ENCODE measurements around the gene AASS. TPM values are rescaled to one million over a fixed set of nuclear protein-coding genes. Genes with fewer than 3 reads are reported as not detected.

The AASS gene
- total and polyA plus RNA-seq, 2 experiments from 2014 or later = 368 to 789 TPM

DNA sequence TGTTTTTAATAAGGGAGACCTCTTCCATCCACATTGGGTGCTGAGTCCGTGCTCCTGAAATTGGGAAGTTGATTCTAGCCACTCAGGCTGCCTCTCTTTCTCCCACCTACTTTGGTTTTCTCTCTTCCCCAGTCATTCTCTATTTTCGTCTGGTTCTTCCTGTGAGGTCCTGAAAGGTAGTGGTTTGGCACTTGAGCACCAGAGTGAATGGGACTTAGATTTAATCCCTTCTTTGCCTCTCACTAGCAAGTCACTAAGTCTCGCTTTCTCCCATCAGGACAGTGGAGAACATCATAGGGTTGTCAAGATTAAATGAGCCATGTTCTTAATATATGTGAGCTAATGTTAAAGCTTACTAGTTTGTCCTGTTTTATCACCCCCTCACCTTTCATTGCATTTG, 4.0 kb upstream of the AASS start:
- Mint-ChIP-seq H3K36me3 (ENCODE audit: low read depth) (peaks cover 36% of the 10 kb centered on the region), H3K9me3 (peaks cover 9% of the 10 kb centered on the region; the same call in 2 of the 3 replicates), H3K27me3 (ENCODE audit: insufficient read depth, low read depth, poor library complexity) (peaks cover 6% of the 10 kb centered on the region), H3K4me3 (peak overlapping the region; percentile 25; the same call in 1 of the 3 replicates), H3K4me1 (peaks cover 57% of the 10 kb centered on the region), H3K27ac (peak overlapping the region; percentile 94)
- DNase-seq (ENCODE audit: low spot score) (peak; percentile 52), ATAC-seq (peak; percentile 12)
- TF ChIP-seq EZH2 (IDR thresholded peaks at IDR 0.05; ENCODE audit: low read depth, unreplicated experiment) (no peak), ZNF331 (CRISPR knock-in tag; IDR thresholded peaks at IDR 0.05; ENCODE audit: low read depth) (no peak), POLR2AphosphoS5 (IDR thresholded peaks at IDR 0.05; ENCODE audit: low read depth) (peak; percentile 27; the same call in 1 of the 2 replicates), NANOG (IDR thresholded peaks at IDR 0.05; ENCODE audit: borderline replicate concordance) (no peak)
- TF ChIP-seq, protein P1, sequence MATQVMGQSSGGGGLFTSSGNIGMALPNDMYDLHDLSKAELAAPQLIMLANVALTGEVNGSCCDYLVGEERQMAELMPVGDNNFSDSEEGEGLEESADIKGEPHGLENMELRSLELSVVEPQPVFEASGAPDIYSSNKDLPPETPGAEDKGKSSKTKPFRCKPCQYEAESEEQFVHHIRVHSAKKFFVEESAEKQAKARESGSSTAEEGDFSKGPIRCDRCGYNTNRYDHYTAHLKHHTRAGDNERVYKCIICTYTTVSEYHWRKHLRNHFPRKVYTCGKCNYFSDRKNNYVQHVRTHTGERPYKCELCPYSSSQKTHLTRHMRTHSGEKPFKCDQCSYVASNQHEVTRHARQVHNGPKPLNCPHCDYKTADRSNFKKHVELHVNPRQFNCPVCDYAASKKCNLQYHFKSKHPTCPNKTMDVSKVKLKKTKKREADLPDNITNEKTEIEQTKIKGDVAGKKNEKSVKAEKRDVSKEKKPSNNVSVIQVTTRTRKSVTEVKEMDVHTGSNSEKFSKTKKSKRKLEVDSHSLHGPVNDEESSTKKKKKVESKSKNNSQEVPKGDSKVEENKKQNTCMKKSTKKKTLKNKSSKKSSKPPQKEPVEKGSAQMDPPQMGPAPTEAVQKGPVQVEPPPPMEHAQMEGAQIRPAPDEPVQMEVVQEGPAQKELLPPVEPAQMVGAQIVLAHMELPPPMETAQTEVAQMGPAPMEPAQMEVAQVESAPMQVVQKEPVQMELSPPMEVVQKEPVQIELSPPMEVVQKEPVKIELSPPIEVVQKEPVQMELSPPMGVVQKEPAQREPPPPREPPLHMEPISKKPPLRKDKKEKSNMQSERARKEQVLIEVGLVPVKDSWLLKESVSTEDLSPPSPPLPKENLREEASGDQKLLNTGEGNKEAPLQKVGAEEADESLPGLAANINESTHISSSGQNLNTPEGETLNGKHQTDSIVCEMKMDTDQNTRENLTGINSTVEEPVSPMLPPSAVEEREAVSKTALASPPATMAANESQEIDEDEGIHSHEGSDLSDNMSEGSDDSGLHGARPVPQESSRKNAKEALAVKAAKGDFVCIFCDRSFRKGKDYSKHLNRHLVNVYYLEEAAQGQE (IDR thresholded peaks at IDR 0.05; ENCODE audit: unreplicated experiment) = no peak
- Histone ChIP-seq H3K79me2 (replicated peaks; ENCODE audit: insufficient read depth) (peaks cover 49% of the 10 kb centered on the region), H3K27me3 (ENCODE audit: insufficient read depth) (no peaks in the 10 kb centered on the region), H3K4me1 (ENCODE audit: insufficient read depth) (peaks cover 57% of the 10 kb centered on the region), H4K20me1 (replicated peaks; ENCODE audit: insufficient read depth) (no peaks in the 10 kb centered on the region; the same call in 1 of the 2 replicates), H3K9me2 (ENCODE audit: insufficient read depth) (0 out of 2 replicates have a peak, but pooled peaks cover 4% of the 10 kb centered on the region), H3K36me3 (ENCODE audit: insufficient read depth) (no peaks in the 10 kb centered on the region), H3K4me2 (peak overlapping the region; percentile 41), H2AFZ (no peak overlapping the region), H3K4me3 (peak overlapping the region; percentile 4; the same call in 1 of the 2 replicates), H3F3A (replicated peaks; ENCODE audit: low read depth) (0 out of 2 replicates have a peak, but pooled peaks cover 4% of the 10 kb centered on the region), H3K27ac (ENCODE audit: low read depth) (peak overlapping the region; percentile 95)

DNA sequence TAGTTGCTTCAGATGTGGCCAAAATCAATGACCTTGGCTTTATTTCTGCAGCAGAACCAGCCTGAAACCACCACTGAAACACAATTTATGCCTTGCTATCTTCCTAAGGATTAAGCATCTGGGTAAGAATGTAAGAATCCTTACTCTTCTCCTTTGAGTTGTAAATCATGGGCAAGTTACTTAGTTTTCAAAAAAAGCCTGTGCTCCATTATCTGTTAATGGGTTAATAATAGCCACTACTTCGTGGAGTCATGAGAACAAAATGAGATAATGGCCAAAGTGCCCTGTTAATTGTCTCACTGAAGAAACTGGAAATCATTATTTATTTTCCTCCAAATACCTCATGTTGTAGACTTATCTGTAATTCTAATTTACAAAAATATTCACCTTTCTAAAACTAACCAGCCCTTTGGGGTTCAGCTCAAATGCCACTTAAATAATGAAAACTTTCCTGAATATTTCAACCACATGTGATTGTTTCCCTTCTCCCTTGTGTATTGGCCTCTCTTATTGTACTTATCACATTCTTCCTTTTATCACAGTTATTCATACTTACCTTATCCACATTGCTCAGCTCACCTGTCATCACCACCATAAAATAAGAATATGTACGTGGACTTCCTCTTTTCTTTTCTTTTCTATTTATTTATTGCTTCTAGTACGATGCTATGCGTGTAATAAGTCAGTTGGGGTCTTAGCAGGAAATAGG, 2.0 kb upstream of the AASS start:
- no peak overlapping the region for H2AFZ ChIP-seq
- peaks cover 60% of the 10 kb centered on the region for H3K79me2 ChIP-seq (replicated peaks; ENCODE audit: insufficient read depth)
- H4K20me1 ChIP-seq (replicated peaks; ENCODE audit: insufficient read depth) = peaks cover 13% of the 10 kb centered on the region
- TF ChIP-seq NANOG (IDR thresholded peaks at IDR 0.05; ENCODE audit: borderline replicate concordance) (peak; percentile 91), JUNB (IDR thresholded peaks at IDR 0.05; ENCODE audit: unreplicated experiment) (no peak), POLR2AphosphoS5 (IDR thresholded peaks at IDR 0.05; ENCODE audit: low read depth) (0 out of 2 replicates have a peak, but pooled peaks have one; percentile 22)
- peaks cover 3% of the 10 kb centered on the region; the same call in 2 of the 3 replicates for H3K9me3 Mint-ChIP-seq
- peaks cover 55% of the 10 kb centered on the region for H3K4me1 Mint-ChIP-seq
- 0 out of 2 replicates have a peak, but pooled peaks cover 4% of the 10 kb centered on the region for H3F3A ChIP-seq (replicated peaks; ENCODE audit: low read depth)
- H3K36me3 Mint-ChIP-seq (ENCODE audit: low read depth) = peaks cover 39% of the 10 kb centered on the region
- no peaks in the 10 kb centered on the region for H3K27me3 ChIP-seq (ENCODE audit: insufficient read depth)
- H3K4me2 ChIP-seq = peak overlapping the region; percentile 74
- DNase-seq (ENCODE audit: low spot score) = peak; percentile 50
- peaks cover 53% of the 10 kb centered on the region for H3K4me1 ChIP-seq (ENCODE audit: insufficient read depth)
- no peak for ATAC-seq
- peak overlapping the region; percentile 94 for H3K27ac Mint-ChIP-seq
- H3K27ac ChIP-seq (ENCODE audit: low read depth) = peak overlapping the region; percentile 95
- H3K36me3 ChIP-seq (ENCODE audit: insufficient read depth) = peaks cover 14% of the 10 kb centered on the region
- no peaks in the 10 kb centered on the region for H3K9me2 ChIP-seq (ENCODE audit: insufficient read depth)
- peak overlapping the region; percentile 43 for H3K4me3 ChIP-seq
- peaks cover 13% of the 10 kb centered on the region for H3K27me3 Mint-ChIP-seq (ENCODE audit: insufficient read depth, low read depth, poor library complexity)
- H3K4me3 Mint-ChIP-seq = peak overlapping the region; percentile 63

Data from GM23338 (cell line).